Cardiac muscle cell (in vitro differentiated cells and primary cell): Measurements from ENCODE around the gene MMP27. TPM values are rescaled to one million over a fixed set of nuclear protein-coding genes. Genes with fewer than 3 reads are reported as not detected.

Experiments
- DNase-seq, 2 donors: peaks; one replicate each; pipeline versions ENCODE4 v3.0.0 to v3.0.0-alpha.2; 2010 to 2017; ENCODE audit warnings: low read depth in 1 of 2, low spot score in 1 of 2
- H3K27ac ChIP-seq: fragments of 200-600 bp; sonication (generic); 2 replicates; pipeline ENCODE4 v1.5.1; 2016
- H3K27me3 ChIP-seq: fragments of 200-600 bp; sonication (generic); 2 replicates; pipeline ENCODE4 v1.6.0; 2016; ENCODE audit warnings: control low read depth
- H3K36me3 ChIP-seq: fragments of 200-600 bp; sonication (generic); 2 replicates; pipeline ENCODE4 v1.5.1; 2016; ENCODE audit warnings: control low read depth
- H3K4me1 ChIP-seq: fragments of 200-600 bp; sonication (generic); 2 replicates; pipeline ENCODE4 v1.8.1; 2017; ENCODE audit warnings: low read depth, mild to moderate bottlenecking, mixed run types
- H3K4me3 ChIP-seq: fragments of 200-600 bp; sonication (generic); 2 replicates; pipeline ENCODE4 v1.5.1; 2016; ENCODE audit warnings: mild to moderate bottlenecking
- H3K9me3 ChIP-seq: fragments of 200-600 bp; sonication (generic); 2 replicates; pipeline ENCODE4 v1.5.1; 2017; ENCODE audit warnings: low read depth, mild to moderate bottlenecking, control low read depth
- CTCF ChIP-seq: IDR thresholded peaks from 2 replicates; pipeline ENCODE4 v1.5.1; 2012; ENCODE audit warnings: low read depth, mild to moderate bottlenecking, low read length
- polyA plus RNA-seq: library from polyadenylated mRNA; unstranded; fragments of >200 nt; fragmentation: Nextera tagmentation; extraction: Ambion mirVana; gene quantifications from 2 replicates; pipeline ENCODE4 v1.2.1, GENCODE V29; 2016
- total RNA-seq: library from RNA; depleted of rRNA; stranded (reverse); fragments of >200 nt; gene quantifications from 2 replicates; pipeline ENCODE4 v1.2.3, GENCODE V29; 2016

The MMP27 gene
- total and polyA plus RNA-seq, 2 experiments from 2014 or later: not detected

GRCh38 chr11:102661040-102661439 is 44.5 kb downstream of the MMP27 start:
- H3K4me1 ChIP-seq: no peaks in the 10 kb centered on the region
- H3K27ac ChIP-seq: no peak overlapping the region
- no peaks in the 10 kb centered on the region for H3K9me3 ChIP-seq
- H3K36me3 ChIP-seq: no peaks in the 10 kb centered on the region
- no peak for DNase-seq
- no peak for TF ChIP-seq CTCF
- H3K4me3 ChIP-seq: no peak overlapping the region
- no peaks in the 10 kb centered on the region for H3K27me3 ChIP-seq

- Histone ChIP-seq H3K36me3 (no peaks in the 10 kb centered on the region), H3K27ac (no peak overlapping the region), H3K27me3 (no peaks in the 10 kb centered on the region), H3K4me3 (no peak overlapping the region), H3K4me1 (no peaks in the 10 kb centered on the region), H3K9me3 (no peaks in the 10 kb centered on the region)
- no peak for TF ChIP-seq CTCF
- no peak for DNase-seq
These were observed 49.0 kb downstream of the MMP27 start for GRCh38 chr11:102656528-102656927.

- Histone ChIP-seq H3K36me3 (no peaks in the 10 kb centered on the region), H3K9me3 (no peaks in the 10 kb centered on the region), H3K4me3 (no peak overlapping the region), H3K27me3 (no peaks in the 10 kb centered on the region), H3K4me1 (no peaks in the 10 kb centered on the region), H3K27ac (no peak overlapping the region)
- DNase-seq: no peak
- no peak for TF ChIP-seq CTCF
These were observed 50.0 kb downstream of the MMP27 start for GRCh38 chr11:102655547-102655946.

GRCh38 chr11:102654761-102655160 is 50.8 kb downstream of the MMP27 start:
- Histone ChIP-seq H3K36me3 (no peaks in the 10 kb centered on the region), H3K4me3 (no peak overlapping the region), H3K27ac (no peak overlapping the region), H3K27me3 (no peaks in the 10 kb centered on the region), H3K4me1 (no peaks in the 10 kb centered on the region), H3K9me3 (no peaks in the 10 kb centered on the region)
- no peak for DNase-seq
- TF ChIP-seq CTCF: no peak

GRCh38 chr11:102653744-102654291 is 51.8 kb downstream of the MMP27 start:
- Histone ChIP-seq H3K27ac (no peak overlapping the region), H3K36me3 (no peaks in the 10 kb centered on the region), H3K9me3 (no peaks in the 10 kb centered on the region), H3K4me3 (no peak overlapping the region), H3K4me1 (no peaks in the 10 kb centered on the region), H3K27me3 (no peaks in the 10 kb centered on the region)
- no peak for TF ChIP-seq CTCF
- no peak for DNase-seq

GRCh38 chr11:102647430-102647829 is 58.1 kb downstream of the MMP27 start:
- DNase-seq: no peak
- Histone ChIP-seq H3K4me3 (no peak overlapping the region), H3K27me3 (no peaks in the 10 kb centered on the region), H3K4me1 (no peaks in the 10 kb centered on the region), H3K27ac (no peak overlapping the region), H3K9me3 (no peaks in the 10 kb centered on the region), H3K36me3 (no peaks in the 10 kb centered on the region)
- no peak for TF ChIP-seq CTCF
